Effector memory CD4-positive, alpha-beta T cell (primary cell): ENCODE data around the gene ATRNL1.

ENCODE experiments used
- DNase-seq, 3 donors: peaks; one replicate each; pipeline ENCODE4 v3.0.0-alpha.2; 2020
- H3K27ac ChIP-seq: 2 replicates; pipeline ENCODE4 v1.7.0; 2013; ENCODE audit warnings: mild to moderate bottlenecking, low read length, moderate library complexity; ENCODE audit not compliant: insufficient read depth, poor library complexity, severe bottlenecking
- H3K27me3 ChIP-seq: replicated peaks from 2 replicates; pipeline ENCODE4 v1.7.0; 2013; ENCODE audit warnings: mild to moderate bottlenecking, low read length; ENCODE audit not compliant: insufficient read depth, control insufficient read depth, poor library complexity, severe bottlenecking
- H3K36me3 ChIP-seq: 2 replicates; pipeline ENCODE4 v1.7.0; 2013; ENCODE audit warnings: mild to moderate bottlenecking, low read length, moderate library complexity; ENCODE audit not compliant: control insufficient read depth, insufficient read depth
- H3K4me1 ChIP-seq: 2 replicates; pipeline ENCODE4 v1.7.0; 2013; ENCODE audit warnings: low read length, mild to moderate bottlenecking; ENCODE audit not compliant: control insufficient read depth, insufficient read depth, poor library complexity, severe bottlenecking
- H3K4me3 ChIP-seq: 2 replicates; pipeline ENCODE4 v1.7.0; 2013; ENCODE audit warnings: low read length, low read depth, mild to moderate bottlenecking; ENCODE audit not compliant: insufficient read depth, poor library complexity, severe bottlenecking
- H3K9me3 ChIP-seq: 2 replicates; pipeline ENCODE4 v1.7.0; 2013; ENCODE audit warnings: mild to moderate bottlenecking, low read length, moderate library complexity; ENCODE audit not compliant: control insufficient read depth

ATRNL1 gene

GRCh38 chr10:115856580-115856979 is 763.4 kb downstream of the ATRNL1 start:
- H3K27me3 ChIP-seq, result no peaks in the 10 kb centered on the region
- H3K4me3 ChIP-seq, result no peak overlapping the region
- no peaks in the 10 kb centered on the region for H3K9me3 ChIP-seq
- no peak overlapping the region for H3K27ac ChIP-seq
- DNase-seq, result no peak
- no peaks in the 10 kb centered on the region for H3K36me3 ChIP-seq
- H3K4me1 ChIP-seq, result no peaks in the 10 kb centered on the region

- Histone ChIP-seq H3K9me3 (no peaks in the 10 kb centered on the region), H3K27me3 (no peaks in the 10 kb centered on the region), H3K4me3 (no peak overlapping the region), H3K36me3 (no peaks in the 10 kb centered on the region), H3K4me1 (no peaks in the 10 kb centered on the region), H3K27ac (no peak overlapping the region)
- DNase-seq, result no peak
These were observed 764.7 kb downstream of the ATRNL1 start for GRCh38 chr10:115857856-115858255.

- no peak overlapping the region for H3K27ac ChIP-seq
These were observed 767.3 kb downstream of the ATRNL1 start for GRCh38 chr10:115860182-115861107.

GRCh38 chr10:115861455-115861854 is 768.3 kb downstream of the ATRNL1 start:
- Histone ChIP-seq H3K27ac (no peak overlapping the region), H3K9me3 (no peaks in the 10 kb centered on the region), H3K36me3 (no peaks in the 10 kb centered on the region), H3K27me3 (no peaks in the 10 kb centered on the region), H3K4me1 (no peaks in the 10 kb centered on the region), H3K4me3 (no peak overlapping the region)
- DNase-seq, result no peak

More at GRCh38 chr10:115860182-115861107, 767.3 kb downstream of the ATRNL1 start:
- Histone ChIP-seq H3K9me3 (no peaks in the 10 kb centered on the region), H3K4me3 (no peak overlapping the region), H3K27me3 (no peaks in the 10 kb centered on the region), H3K36me3 (no peaks in the 10 kb centered on the region), H3K4me1 (no peaks in the 10 kb centered on the region)
- no peak for DNase-seq

- no peaks in the 10 kb centered on the region for H3K36me3 ChIP-seq
- H3K27ac ChIP-seq, result no peak overlapping the region
- DNase-seq, result no peak
- H3K4me3 ChIP-seq, result no peak overlapping the region
- no peaks in the 10 kb centered on the region for H3K4me1 ChIP-seq
- H3K27me3 ChIP-seq, result no peaks in the 10 kb centered on the region
- H3K9me3 ChIP-seq, result no peaks in the 10 kb centered on the region
These were observed 768.7 kb downstream of the ATRNL1 start for GRCh38 chr10:115861864-115862263.

GRCh38 chr10:115866174-115866573 is 773.0 kb downstream of the ATRNL1 start:
- no peak for DNase-seq
- Histone ChIP-seq H3K9me3 (no peaks in the 10 kb centered on the region), H3K4me1 (no peaks in the 10 kb centered on the region), H3K27me3 (no peaks in the 10 kb centered on the region), H3K36me3 (no peaks in the 10 kb centered on the region), H3K4me3 (no peak overlapping the region), H3K27ac (no peak overlapping the region)

GRCh38 chr10:115866691-115867090 is 773.5 kb downstream of the ATRNL1 start:
- H3K36me3 ChIP-seq, result no peaks in the 10 kb centered on the region
- no peak for DNase-seq
- H3K4me1 ChIP-seq, result no peaks in the 10 kb centered on the region
- H3K4me3 ChIP-seq, result no peak overlapping the region
- no peaks in the 10 kb centered on the region for H3K27me3 ChIP-seq
- no peaks in the 10 kb centered on the region for H3K9me3 ChIP-seq
- no peak overlapping the region for H3K27ac ChIP-seq

GRCh38 chr10:115867305-115867704 is 774.1 kb downstream of the ATRNL1 start:
- H3K36me3 ChIP-seq, result no peaks in the 10 kb centered on the region
- no peak overlapping the region for H3K27ac ChIP-seq
- no peaks in the 10 kb centered on the region for H3K4me1 ChIP-seq
- no peaks in the 10 kb centered on the region for H3K27me3 ChIP-seq
- no peak for DNase-seq
- no peak overlapping the region for H3K4me3 ChIP-seq
- no peaks in the 10 kb centered on the region for H3K9me3 ChIP-seq

GRCh38 chr10:115871855-115872254 is 778.7 kb downstream of the ATRNL1 start:
- no peak overlapping the region for H3K4me3 ChIP-seq
- H3K4me1 ChIP-seq, result no peaks in the 10 kb centered on the region
- no peaks in the 10 kb centered on the region for H3K36me3 ChIP-seq
- no peaks in the 10 kb centered on the region for H3K27me3 ChIP-seq
- no peaks in the 10 kb centered on the region for H3K9me3 ChIP-seq
- DNase-seq, result no peak
- H3K27ac ChIP-seq, result no peak overlapping the region

- no peaks in the 10 kb centered on the region for H3K36me3 ChIP-seq
- no peak overlapping the region for H3K27ac ChIP-seq
- DNase-seq, result no peak
- no peaks in the 10 kb centered on the region for H3K27me3 ChIP-seq
- no peaks in the 10 kb centered on the region for H3K4me1 ChIP-seq
- H3K9me3 ChIP-seq, result no peaks in the 10 kb centered on the region
- no peak overlapping the region for H3K4me3 ChIP-seq
These were observed 782.0 kb downstream of the ATRNL1 start for GRCh38 chr10:115875172-115875571.
